KMS-11 (cell line): ENCODE measurements around the gene TAF10.

ENCODE experiments used
- H2AFZ ChIP-seq: fragments of 200-600 bp; sonication (generic); 2 replicates; pipeline ENCODE4 v1.6.1; 2016; ENCODE audit warnings: antibody characterized with exemption, mixed run types, low read depth
- H3K27ac ChIP-seq: fragments of 200-600 bp; sonication (generic); 2 replicates; pipeline ENCODE4 v1.6.1; 2016; ENCODE audit warnings: mild to moderate bottlenecking, mixed run types
- H3K27me3 ChIP-seq: fragments of 200-600 bp; sonication (generic); 2 replicates; pipeline ENCODE4 v1.6.1; 2017; ENCODE audit warnings: mild to moderate bottlenecking, low read depth, mixed run types, moderate library complexity; ENCODE audit not compliant: insufficient read depth
- H3K36me3 ChIP-seq: fragments of 200-600 bp; sonication (generic); 2 replicates; pipeline ENCODE4 v1.6.1; 2017; ENCODE audit warnings: mild to moderate bottlenecking, mixed run types; ENCODE audit not compliant: insufficient read depth
- H3K4me1 ChIP-seq: fragments of 200-600 bp; sonication (generic); 2 replicates; pipeline ENCODE4 v1.6.1; 2016; ENCODE audit warnings: mild to moderate bottlenecking, low read depth, mixed run types; ENCODE audit not compliant: poor library complexity, severe bottlenecking
- H3K4me2 ChIP-seq: fragments of 200-600 bp; sonication (generic); 2 replicates; pipeline ENCODE4 v1.7.0; 2016; ENCODE audit warnings: mild to moderate bottlenecking, mixed run types
- H3K4me3 ChIP-seq: fragments of 200-600 bp; sonication (generic); IDR thresholded peaks from 2 replicates; pipeline ENCODE4 v1.6.1; 2017; ENCODE audit warnings: low read depth, low read length, mixed read lengths; ENCODE audit not compliant: insufficient read depth
- H3K79me2 ChIP-seq: fragments of 200-600 bp; sonication (generic); 2 replicates; pipeline ENCODE4 v1.6.1; 2016; ENCODE audit warnings: low read depth, mixed run types; ENCODE audit not compliant: insufficient read depth
- H3K9ac ChIP-seq: fragments of 200-600 bp; sonication (generic); 2 replicates; pipeline ENCODE4 v1.6.1; 2016; ENCODE audit warnings: mild to moderate bottlenecking, mixed run types
- H4K20me1 ChIP-seq: fragments of 200-600 bp; sonication (generic); 2 replicates; pipeline ENCODE4 v1.6.1; 2016; ENCODE audit warnings: mild to moderate bottlenecking, mixed run types; ENCODE audit not compliant: insufficient read depth
- TF ChIP-seq, protein P1 (sequence below): fragments of 200-600 bp; sonication (generic); conservative IDR thresholded peaks from 2 replicates; pipeline ENCODE4 v1.6.1; 2017; ENCODE audit warnings: low read depth, mild to moderate bottlenecking, antibody characterized with exemption, low read length, moderate library complexity, mixed read lengths

Gene TAF10

DNA sequence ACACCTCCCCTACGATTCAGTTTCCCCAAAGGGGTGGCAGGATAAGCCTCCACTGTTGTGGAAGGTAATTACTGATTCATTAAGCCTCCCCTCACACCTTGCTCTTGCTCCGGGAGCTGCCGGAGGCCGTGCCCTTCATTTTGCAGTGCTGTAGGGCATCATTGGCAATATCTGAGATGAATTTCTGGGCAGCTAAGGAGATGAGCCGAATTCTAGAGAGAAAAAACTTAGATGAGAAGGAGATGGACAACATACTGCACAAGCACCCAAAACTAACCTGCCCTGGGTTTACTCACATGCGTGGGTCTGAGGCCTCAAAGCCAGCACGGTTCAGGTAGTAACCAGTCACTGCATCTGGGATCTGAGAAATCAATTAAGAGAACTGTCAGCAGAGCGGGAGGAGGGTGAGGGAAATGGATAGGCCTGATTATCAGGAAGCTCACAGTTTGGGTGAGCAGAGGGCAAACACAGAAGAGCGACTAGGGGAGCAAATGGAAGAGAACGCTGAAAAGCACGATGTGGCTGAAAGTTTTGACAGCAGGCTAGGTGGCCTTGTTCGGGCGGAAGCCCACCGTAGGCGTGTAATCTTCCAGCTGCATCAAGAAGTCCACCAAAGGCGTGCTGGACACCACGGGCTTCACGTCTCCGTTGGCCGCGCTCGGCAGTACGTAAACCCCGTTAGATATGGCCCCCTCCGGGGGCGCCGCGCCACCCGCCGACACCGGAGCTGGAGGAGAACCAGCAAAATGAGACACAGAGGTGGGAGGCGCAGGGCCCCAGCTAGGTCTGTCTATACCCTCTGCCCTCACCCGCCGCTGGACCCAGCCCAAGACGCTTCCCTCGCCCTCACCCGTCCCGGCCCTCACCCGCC is 689 bp downstream of the TAF10 start:
- Histone ChIP-seq H3K79me2 (peaks cover 13% of the 10 kb centered on the region; the same call in 1 of the 2 replicates), H3K4me1 (peaks cover 44% of the 10 kb centered on the region), H3K9ac (peak overlapping the region; percentile 82), H3K4me2 (peak overlapping the region; percentile 100), H3K4me3 (no peak overlapping the region), H3K27ac (peak overlapping the region; percentile 91; the same call in 1 of the 2 replicates), H3K36me3 (no peaks in the 10 kb centered on the region), H3K27me3 (no peaks in the 10 kb centered on the region), H4K20me1 (no peaks in the 10 kb centered on the region), H2AFZ (0 out of 2 replicates have a peak overlapping the region, but pooled peaks have one; percentile 16)
- TF ChIP-seq, protein P1, sequence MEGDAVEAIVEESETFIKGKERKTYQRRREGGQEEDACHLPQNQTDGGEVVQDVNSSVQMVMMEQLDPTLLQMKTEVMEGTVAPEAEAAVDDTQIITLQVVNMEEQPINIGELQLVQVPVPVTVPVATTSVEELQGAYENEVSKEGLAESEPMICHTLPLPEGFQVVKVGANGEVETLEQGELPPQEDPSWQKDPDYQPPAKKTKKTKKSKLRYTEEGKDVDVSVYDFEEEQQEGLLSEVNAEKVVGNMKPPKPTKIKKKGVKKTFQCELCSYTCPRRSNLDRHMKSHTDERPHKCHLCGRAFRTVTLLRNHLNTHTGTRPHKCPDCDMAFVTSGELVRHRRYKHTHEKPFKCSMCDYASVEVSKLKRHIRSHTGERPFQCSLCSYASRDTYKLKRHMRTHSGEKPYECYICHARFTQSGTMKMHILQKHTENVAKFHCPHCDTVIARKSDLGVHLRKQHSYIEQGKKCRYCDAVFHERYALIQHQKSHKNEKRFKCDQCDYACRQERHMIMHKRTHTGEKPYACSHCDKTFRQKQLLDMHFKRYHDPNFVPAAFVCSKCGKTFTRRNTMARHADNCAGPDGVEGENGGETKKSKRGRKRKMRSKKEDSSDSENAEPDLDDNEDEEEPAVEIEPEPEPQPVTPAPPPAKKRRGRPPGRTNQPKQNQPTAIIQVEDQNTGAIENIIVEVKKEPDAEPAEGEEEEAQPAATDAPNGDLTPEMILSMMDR = no peak

DNA sequence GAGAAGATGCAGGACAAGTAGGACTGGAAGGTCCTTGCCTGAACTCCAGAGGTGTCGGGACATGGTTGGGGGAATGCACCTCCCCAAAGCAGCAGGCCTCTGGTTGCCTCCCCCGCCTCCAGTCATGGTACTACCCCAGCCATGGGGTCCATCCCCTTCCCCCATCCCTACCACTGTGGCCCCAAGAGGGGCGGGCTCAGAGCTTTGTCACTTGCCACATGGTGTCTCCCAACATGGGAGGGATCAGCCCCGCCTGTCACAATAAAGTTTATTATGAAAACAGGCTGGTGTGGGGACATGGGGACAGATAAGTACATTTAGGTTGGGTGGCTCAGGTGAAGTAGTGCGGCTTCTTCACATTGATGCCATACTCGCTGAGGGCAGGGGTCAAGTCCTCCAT is 1.4 kb downstream of the TAF10 start:
- no peak overlapping the region for H3K27ac ChIP-seq
- H3K79me2 ChIP-seq = peaks cover 19% of the 10 kb centered on the region; the same call in 1 of the 2 replicates
- no peak overlapping the region for H3K9ac ChIP-seq
- no peaks in the 10 kb centered on the region for H3K27me3 ChIP-seq
- peak overlapping the region; percentile 100; the same call in 1 of the 2 replicates for H3K4me2 ChIP-seq
- H3K4me3 ChIP-seq = no peak overlapping the region
- TF ChIP-seq, protein P1 = no peak
- H3K4me1 ChIP-seq = peaks cover 52% of the 10 kb centered on the region
- no peaks in the 10 kb centered on the region for H4K20me1 ChIP-seq
- no peak overlapping the region for H2AFZ ChIP-seq
- H3K36me3 ChIP-seq = no peaks in the 10 kb centered on the region

DNA sequence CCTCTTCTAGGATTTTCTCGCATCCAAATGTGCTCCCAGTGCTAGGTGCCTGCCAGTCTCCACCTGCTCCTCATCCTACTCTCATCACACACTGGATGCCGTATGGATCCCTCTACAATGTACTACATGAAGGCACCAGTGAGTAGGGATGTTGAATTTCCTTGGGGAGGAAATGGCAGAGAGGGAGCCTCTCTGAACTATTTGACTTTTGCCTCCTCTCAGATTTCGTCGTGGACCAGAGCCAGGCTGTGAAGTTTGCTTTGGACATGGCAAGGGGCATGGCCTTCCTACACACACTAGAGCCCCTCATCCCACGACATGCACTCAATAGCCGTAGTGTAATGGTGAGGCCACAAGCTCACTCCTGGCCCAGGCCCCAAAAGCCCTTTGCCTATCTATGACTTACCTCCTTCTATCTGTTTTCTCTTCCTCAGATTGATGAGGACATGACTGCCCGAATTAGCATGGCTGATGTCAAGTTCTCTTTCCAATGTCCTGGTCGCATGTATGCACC is 2.5 kb downstream of the TAF10 start:
- H3K4me3 ChIP-seq = no peak overlapping the region
- no peak overlapping the region for H2AFZ ChIP-seq
- peaks cover 29% of the 10 kb centered on the region; the same call in 1 of the 2 replicates for H3K79me2 ChIP-seq
- no peaks in the 10 kb centered on the region for H3K27me3 ChIP-seq
- H4K20me1 ChIP-seq = no peaks in the 10 kb centered on the region
- no peak overlapping the region for H3K27ac ChIP-seq
- no peak overlapping the region for H3K4me2 ChIP-seq
- TF ChIP-seq, protein P1 = no peak
- peaks cover 62% of the 10 kb centered on the region for H3K4me1 ChIP-seq
- H3K36me3 ChIP-seq = no peaks in the 10 kb centered on the region
- no peak overlapping the region for H3K9ac ChIP-seq

DNA sequence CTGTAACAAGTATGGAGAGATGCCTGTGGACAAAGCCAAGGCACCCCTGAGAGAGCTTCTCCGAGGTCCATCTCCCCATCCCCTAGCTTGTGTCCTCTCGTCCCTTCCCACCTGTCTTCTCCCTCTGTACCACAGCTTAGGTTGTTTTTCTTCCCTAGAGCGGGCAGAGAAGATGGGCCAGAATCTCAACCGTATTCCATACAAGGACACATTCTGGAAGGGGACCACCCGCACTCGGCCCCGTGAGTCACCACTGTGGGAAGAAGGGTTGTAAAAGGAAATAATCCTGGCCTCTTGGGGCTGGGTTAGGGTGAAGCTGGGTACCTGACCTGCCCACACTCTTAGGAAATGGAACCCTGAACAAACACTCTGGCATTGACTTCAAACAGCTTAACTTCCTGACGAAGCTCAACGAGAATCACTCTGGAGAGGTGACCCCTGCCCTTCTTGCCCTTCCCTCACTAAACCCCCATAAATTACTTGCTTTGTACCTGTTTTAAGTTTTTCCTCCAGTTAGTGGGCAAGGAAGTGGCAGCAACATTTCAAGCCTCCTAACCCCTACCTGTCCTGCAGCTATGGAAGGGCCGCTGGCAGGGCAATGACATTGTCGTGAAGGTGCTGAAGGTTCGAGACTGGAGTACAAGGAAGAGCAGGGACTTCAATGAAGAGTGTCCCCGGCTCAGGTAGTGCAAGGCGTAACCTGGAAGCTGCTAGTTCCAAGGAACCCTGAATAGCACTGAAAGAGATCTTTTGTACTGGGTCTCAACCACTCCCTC is 3.1 kb downstream of the TAF10 start:
- H3K27ac ChIP-seq = no peak overlapping the region
- no peaks in the 10 kb centered on the region for H3K36me3 ChIP-seq
- H3K4me1 ChIP-seq = peaks cover 64% of the 10 kb centered on the region
- no peak overlapping the region for H3K4me3 ChIP-seq
- no peak overlapping the region for H3K9ac ChIP-seq
- H3K4me2 ChIP-seq = no peak overlapping the region
- H3K79me2 ChIP-seq = peaks cover 35% of the 10 kb centered on the region; the same call in 1 of the 2 replicates
- TF ChIP-seq, protein P1 = no peak
- H2AFZ ChIP-seq = no peak overlapping the region
- no peaks in the 10 kb centered on the region for H3K27me3 ChIP-seq
- no peaks in the 10 kb centered on the region for H4K20me1 ChIP-seq
